Transverse colon (tissue), 4 donors: Measurements from ENCODE around the gene SEMA6B.

ENCODE experiments used
- EP300 ChIP-seq: sonication (generic); formaldehyde crosslinking; IDR thresholded peaks from one replicate; pipeline ENCODE4 v1.6.1; 2017; ENCODE audit warnings: antibody characterized with exemption, low read depth
- POLR2A ChIP-seq: fragments of 450-650 bp; IDR thresholded peaks from one replicate; pipeline ENCODE4 v1.6.1; 2016; ENCODE audit warnings: antibody characterized with exemption, mild to moderate bottlenecking, moderate library complexity
- POLR2AphosphoS5 ChIP-seq, 3 donors: sonication (generic); formaldehyde crosslinking; IDR thresholded peaks; one replicate each; pipeline ENCODE4 v1.6.1; 2016; ENCODE audit warnings: antibody characterized with exemption in 3 of 3
- TF ChIP-seq, protein P1 (sequence below), 5 experiments: fragments of 200-600 bp in 3 of 5; fragments of 450-650 bp in 2 of 5; sonication (generic) in 3 of 5; IDR thresholded peaks; 1 replicate in 2 of 5; 2 replicates in 3 of 5; pipeline ENCODE4 v1.5.1; 2016 to 2017; ENCODE audit warnings: antibody characterized with exemption in 5 of 5, inconsistent platforms in 3 of 5, mild to moderate bottlenecking in 2 of 5, moderate library complexity in 1 of 5

DNA sequence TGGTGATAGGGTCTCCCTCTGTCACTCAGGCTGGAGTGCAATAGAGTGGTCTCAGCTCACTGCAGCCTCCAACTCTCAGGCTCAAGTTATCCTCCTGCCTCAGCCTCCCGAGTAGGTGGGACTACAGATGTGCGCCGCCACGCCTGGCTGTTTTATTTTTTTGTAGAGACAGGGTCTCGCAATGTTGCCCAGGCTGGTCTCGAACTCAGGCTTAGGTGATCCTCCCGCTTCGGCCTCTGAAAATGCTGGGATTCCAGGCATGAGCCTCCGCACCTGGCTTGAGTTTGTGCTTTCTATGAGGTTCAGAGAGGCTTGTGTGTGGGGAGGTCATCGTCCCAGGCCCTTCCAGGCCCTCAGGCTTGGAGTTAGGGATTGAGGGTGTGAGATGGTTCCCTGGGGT lies 40.6 kb upstream of the SEMA6B start:
- TF ChIP-seq, protein P1, sequence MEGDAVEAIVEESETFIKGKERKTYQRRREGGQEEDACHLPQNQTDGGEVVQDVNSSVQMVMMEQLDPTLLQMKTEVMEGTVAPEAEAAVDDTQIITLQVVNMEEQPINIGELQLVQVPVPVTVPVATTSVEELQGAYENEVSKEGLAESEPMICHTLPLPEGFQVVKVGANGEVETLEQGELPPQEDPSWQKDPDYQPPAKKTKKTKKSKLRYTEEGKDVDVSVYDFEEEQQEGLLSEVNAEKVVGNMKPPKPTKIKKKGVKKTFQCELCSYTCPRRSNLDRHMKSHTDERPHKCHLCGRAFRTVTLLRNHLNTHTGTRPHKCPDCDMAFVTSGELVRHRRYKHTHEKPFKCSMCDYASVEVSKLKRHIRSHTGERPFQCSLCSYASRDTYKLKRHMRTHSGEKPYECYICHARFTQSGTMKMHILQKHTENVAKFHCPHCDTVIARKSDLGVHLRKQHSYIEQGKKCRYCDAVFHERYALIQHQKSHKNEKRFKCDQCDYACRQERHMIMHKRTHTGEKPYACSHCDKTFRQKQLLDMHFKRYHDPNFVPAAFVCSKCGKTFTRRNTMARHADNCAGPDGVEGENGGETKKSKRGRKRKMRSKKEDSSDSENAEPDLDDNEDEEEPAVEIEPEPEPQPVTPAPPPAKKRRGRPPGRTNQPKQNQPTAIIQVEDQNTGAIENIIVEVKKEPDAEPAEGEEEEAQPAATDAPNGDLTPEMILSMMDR (IDR thresholded peaks at IDR 0.05): no peak
- no peak for TF ChIP-seq POLR2AphosphoS5 (IDR thresholded peaks at IDR 0.05)
- TF ChIP-seq POLR2A: no peak
- no peak for TF ChIP-seq EP300
